NCI-H524 treated with DMSO at 0.1 percent for 48 hours (cell line): ENCODE data around the gene SFMBT2.
A peak's percentile ranks its signal among the peaks of the same experiment; 100 is the strongest.
"Not testable (repeated sequence)": the region's sequence is repeated elsewhere in the genome, so short reads cannot be mapped to it uniquely, and the experiment has no call there.

ENCODE experiments used
- DNase-seq: peaks from one replicate; lab custom pipeline; 2025; lab: John Stamatoyannopoulos, UW

The SFMBT2 gene

DNA sequence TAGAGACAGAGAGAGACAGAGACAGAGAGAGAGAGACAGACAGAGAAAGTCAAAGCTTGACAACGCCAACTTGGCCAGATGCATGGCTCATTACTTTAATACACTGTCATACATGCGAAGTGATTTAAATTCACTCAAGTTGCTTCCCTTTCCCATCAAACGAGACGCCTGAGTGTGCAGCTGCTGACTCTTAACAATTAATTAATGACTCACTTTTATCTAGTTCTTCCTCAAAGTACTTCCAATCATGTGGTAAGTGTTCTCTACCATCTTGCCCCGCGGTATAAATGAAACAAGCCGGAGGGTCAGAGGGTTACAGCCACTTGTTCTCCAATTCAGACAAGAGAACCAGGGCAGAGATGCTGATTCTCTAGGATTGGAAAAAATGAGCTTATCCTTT is 90.8 kb downstream of the SFMBT2 start:
- DNase-seq = peak; percentile 13

DNA sequence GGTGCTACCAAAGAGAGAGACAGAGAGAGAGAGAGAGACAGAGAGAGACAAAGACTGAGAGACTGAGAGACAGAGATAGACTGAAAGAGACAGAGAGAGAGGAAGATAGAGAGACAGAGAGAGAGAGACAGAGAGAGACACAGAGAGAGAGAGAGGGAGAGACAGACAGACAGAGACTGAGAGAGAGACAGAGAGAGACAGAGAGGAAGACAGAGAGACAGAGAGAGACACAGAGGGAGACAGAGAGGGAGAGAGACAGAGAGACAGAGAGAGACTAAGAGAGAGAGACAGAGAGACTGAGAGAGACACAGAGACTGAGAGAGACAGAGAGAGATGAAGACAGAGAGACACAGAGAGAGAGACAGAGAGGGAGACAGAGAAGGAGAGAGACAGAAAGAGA is 91.2 kb downstream of the SFMBT2 start:
- no peak for DNase-seq

GRCh38 chr10:7318836-7319235 is 92.0 kb downstream of the SFMBT2 start:
- no peak for DNase-seq

GRCh38 chr10:7317786-7318446 is 92.9 kb downstream of the SFMBT2 start:
- no peak for DNase-seq

DNA sequence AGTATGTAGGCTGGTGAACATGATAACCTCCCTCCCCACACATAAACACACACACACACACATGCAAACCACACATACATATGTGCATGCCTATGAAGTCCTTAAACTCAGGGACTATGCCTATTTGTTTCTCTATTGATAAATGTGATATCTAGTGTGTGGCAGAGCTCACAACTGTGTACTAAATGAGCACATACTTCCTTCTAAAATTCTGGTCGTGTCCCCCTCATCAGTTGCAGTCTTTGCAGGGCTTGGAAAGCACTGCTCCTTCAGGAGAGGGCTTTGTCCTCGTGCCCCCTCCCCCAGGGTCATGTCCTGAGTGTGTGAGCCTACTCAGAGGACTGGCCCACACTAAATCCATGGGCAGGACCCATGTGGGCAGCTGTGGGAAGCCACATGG is 94.0 kb downstream of the SFMBT2 start:
- DNase-seq = no peak

DNA sequence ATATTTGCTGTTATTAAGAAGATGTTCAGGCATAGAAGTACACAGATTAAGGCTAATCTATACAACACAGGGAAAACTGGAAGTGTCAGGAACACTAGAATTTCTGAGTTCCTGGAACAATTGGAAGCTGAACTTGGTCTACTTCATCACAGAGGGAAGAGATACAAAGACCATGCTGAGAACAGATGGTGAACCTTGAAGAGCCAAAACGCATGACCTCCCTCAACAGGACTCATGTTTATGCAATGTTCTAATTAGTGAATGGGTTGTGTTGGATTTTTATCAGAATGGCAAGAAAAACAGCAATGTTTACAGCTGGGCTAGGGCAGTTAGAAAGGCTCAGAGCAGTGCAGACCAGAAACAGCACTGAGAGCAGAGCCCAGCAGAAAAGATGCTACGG is 94.9 kb downstream of the SFMBT2 start:
- no peak for DNase-seq

- no peak for DNase-seq
Measured at GRCh38 chr10:7314170-7314569, 96.7 kb downstream of the SFMBT2 start.

DNA sequence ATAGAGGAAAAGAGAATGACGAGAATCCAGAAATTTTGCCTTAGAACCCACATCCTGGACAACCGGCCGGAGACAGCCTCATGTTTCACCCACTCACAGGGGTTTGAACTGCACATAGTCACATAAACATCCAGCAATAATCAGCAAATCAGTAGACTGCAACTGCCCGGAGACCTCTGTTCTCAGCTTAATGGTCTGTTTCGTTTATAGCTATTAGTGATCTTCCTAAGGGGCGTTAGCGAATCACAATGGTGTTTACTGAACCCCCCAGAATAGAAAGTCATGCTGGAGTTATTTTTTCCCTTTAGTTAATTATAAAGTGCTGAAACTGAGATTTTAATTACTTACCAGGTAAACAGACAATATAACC is 98.4 kb downstream of the SFMBT2 start:
- DNase-seq = no peak

DNA sequence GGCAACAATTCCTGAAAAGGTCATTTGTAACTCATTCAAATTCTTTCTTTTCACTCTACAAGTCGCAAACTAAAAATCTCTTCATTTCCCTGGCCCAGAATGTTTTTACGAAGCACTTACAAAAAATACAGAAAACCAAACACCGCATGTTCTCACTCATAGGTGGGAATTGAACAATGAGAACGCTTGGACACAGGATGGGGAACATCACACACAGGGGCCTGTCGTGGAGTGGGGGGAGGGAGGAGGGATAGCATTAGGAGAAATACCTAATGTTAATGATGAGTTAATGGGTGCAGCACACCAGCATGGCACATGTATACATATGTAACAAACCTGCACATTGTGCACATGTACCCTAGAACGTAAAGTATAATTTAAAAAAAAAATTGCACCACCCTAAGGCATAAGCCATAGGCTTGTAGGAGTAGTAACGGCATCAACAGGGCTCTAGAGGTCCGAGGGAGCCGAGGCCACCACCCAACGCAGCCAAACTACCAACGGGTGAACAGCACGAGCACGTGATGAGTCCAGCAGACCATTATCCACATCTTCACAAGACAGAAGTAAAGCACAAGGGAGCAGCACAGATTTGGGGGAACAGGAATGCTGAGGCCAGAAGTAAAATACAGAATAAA is 98.9 kb downstream of the SFMBT2 start:
- DNase-seq = not testable (repeated sequence)

DNA sequence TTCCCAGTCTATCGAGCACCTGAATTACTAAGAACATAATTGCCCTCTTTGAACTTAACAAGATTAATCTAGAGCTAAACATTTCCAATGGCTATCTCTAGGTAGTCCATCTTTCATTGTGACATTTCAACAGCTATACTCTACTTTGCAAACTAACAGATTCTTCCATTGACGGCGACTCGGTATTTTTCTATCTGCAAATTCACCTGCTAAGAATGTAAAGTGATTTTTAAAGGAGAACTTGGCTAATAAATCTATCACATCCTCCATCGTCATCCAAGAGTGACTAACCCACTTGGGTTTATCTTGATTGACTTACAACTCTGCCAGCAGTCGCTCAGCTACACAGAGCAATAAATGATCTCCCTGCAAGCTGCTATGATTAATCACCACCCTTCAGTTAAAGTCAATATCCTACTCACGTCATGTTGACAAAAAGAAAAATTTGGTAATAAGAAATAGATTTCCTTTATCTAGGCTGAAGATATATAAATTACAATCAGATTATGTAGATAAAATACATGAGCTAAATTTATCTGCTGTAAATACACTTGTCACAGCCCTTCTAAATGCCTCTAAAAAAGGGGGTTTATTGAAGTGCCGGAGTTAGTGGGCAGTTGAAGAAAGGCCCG is 99.5 kb downstream of the SFMBT2 start:
- no peak for DNase-seq

- no peak for DNase-seq
Measured at GRCh38 chr10:7310076-7310475, 100.8 kb downstream of the SFMBT2 start.

DNA sequence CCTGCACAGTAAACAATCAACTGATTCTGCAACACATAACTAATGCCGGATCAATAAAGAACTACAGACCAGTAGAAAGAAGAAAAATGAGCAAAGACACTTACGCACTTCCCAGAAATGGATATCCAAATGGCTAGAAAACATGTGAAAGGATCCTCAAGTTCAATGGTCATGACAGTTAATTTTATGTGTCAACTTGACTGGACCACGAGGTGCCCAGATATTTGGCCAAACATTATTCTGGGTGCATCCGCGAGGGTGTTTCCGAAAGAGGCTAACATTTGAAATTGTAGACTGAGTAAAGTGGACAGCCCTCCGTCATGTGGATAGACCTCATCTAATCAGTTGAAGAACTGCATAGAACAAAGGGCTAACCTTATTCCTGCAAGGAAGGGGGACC is 102.0 kb downstream of the SFMBT2 start:
- DNase-seq = no peak

DNA sequence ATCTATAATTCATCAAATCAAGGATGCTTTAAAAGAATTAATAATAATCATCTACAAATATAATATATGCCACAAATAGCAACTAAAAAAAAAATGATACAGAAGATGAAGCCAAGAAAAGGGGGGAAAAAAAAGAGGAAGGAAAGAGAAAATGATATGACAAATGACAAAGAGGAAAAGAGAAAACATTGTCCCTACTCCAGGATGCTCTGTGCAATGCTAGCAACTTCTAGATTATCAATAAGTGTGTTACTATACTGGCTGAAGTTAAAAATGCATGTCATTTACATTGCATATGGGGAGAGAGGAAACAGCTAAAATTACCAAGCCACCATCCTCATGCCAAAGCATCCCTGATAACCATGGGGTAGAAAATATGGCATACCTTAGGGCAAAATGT is 104.2 kb downstream of the SFMBT2 start:
- no peak for DNase-seq

DNA sequence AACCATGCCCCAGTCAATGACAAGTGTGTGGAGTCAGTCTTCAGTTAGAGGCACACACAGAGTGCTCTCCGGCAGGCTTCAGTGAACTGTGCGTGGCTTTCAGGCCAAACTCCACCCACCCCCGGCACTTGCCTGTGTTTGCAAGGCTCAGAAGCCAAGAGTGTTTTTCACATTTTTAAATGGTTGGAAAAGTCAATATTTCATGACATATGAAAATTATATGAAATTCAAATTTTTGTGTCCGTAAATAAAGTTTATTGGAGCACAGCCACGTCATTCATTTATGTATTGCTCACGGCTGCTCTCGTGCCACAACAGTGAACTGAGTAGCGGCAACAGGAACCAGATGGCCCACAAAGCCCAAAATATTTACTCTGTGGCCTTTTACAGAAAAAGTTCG is 104.7 kb downstream of the SFMBT2 start:
- DNase-seq = no peak

DNA sequence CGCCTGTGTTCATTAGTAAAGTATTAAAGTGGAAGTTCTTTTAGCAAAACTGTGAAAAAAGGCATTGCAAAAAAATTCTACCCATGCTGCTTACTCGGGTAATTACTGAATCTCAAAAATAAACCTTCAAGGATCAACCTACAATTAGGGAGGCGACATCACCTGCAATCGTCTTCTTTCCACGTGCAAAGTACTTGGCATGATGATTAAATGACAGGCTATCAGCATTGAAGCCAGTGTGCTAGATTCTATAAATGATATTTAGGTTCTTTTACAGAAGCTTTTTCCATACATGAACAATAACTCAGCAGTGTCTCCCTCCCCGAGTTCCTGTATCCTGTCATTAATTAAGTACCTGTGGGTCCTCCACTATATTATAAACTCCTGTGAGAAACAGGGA is 105.8 kb downstream of the SFMBT2 start:
- DNase-seq = no peak

- DNase-seq = no peak
Measured at GRCh38 chr10:7304110-7304509, 106.7 kb downstream of the SFMBT2 start.

GRCh38 chr10:7302930-7303557 is 107.8 kb downstream of the SFMBT2 start:
- no peak for DNase-seq

GRCh38 chr10:7302392-7302906 is 108.4 kb downstream of the SFMBT2 start:
- DNase-seq = no peak

GRCh38 chr10:7301006-7301778 is 109.6 kb downstream of the SFMBT2 start:
- no peak for DNase-seq

DNA sequence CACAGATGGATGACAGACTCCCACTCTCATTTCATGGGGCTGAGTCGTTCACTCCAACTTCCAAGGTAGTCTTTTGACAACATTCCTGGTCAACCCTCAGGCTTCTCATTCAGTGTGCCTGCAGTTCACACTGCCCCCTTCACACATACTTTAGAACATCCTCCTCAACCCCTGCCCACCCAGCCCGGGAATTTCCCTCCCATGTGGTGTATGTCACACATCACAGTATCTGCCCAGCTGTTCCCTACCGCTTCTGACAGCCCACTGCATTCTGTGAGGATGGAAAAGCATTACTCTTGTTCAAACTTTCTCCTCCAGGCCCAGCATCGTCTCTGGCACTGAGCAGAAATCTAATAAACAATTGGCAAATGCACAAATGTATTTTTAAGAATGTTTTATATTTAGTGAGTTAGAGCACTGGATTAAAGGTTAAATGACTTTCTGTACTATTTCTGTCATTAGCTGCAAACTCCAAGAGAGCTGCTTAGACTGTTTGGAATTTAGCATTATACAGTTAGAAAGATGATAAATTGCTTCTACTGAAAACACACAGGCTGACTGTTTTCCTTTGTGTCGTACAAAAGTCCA is 110.4 kb downstream of the SFMBT2 start:
- DNase-seq = no peak

DNA sequence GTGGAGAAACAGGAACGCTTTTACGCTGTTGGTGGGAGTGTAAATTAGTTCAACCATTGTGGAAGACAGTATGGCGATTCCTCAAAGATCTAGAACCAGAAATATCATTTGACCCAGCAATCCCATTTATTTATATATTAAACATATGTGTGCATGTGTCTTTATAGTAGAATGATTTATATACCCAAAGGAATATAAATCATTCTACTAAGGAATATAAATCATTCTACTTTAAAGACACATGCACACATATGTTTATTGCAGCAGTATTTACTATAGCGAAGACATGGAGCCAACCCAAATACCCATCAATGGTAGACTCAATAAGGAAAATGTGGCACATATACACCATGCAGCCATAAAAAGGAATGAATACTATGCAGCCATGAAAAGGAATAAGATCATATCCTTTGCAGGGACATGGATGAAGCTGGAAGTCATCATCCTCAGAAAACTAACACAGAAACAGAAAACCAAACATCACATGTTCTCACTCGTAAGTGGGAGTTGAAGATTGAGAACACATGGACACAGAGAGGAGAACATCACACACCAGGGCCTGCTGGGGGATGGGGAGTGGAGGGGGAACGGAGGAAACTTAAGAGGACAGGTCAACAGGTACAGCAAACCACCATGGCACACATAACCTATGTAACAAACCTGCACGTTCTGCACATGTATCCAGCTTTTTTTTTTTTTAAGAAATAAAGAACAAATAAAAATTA is 111.1 kb downstream of the SFMBT2 start:
- not testable (repeated sequence) for DNase-seq
